Neural cell (in vitro differentiated cells): ENCODE data around the gene LPXN. TPM values are rescaled to one million over a fixed set of nuclear protein-coding genes. Genes with fewer than 3 reads are reported as not detected.

Experiments used
- H2AFZ ChIP-seq: fragments of 200-600, 300-800 bp; sonication (generic), shearing (Covaris generic); 2 replicates; pipeline ENCODE4 v1.6.0; 2014; ENCODE audit warnings: low read depth, mild to moderate bottlenecking, antibody characterized with exemption, low read length, moderate library complexity
- H3F3A ChIP-seq: fragments of 200-600 bp; shearing (Covaris generic); 2 replicates; pipeline ENCODE4 v1.6.1; 2016; ENCODE audit warnings: mild to moderate bottlenecking, moderate library complexity, mixed read lengths, antibody characterized with exemption, low read length; ENCODE audit not compliant: insufficient read depth, poor library complexity, severe bottlenecking
- H3K27ac ChIP-seq: fragments of 200-600, 300-800 bp; sonication (generic), shearing (Covaris generic); 2 replicates; pipeline ENCODE4 v1.5.1; 2014; ENCODE audit warnings: mild to moderate bottlenecking, low read length, moderate library complexity
- H3K27me3 ChIP-seq: fragments of 300-800, 200-600 bp; sonication (generic), shearing (Covaris generic); 2 replicates; pipeline ENCODE4 v1.6.0; 2014; ENCODE audit warnings: mild to moderate bottlenecking, low read depth, low read length, moderate library complexity; ENCODE audit not compliant: insufficient read depth
- H3K36me3 ChIP-seq: fragments of 300-800, 200-600 bp; sonication (generic), shearing (Covaris generic); 2 replicates; pipeline ENCODE4 v1.5.1; 2014; ENCODE audit warnings: mild to moderate bottlenecking, antibody characterized with exemption, low read length, moderate library complexity; ENCODE audit not compliant: insufficient read depth
- H3K4me2 ChIP-seq: fragments of 300-800, 200-600 bp; sonication (generic), shearing (Covaris generic); 2 replicates; pipeline ENCODE4 v1.6.0; 2014; ENCODE audit warnings: mild to moderate bottlenecking, low read length
- H3K4me3 ChIP-seq: fragments of 300-800, 200-600 bp; sonication (generic), shearing (Covaris generic); 2 replicates; pipeline ENCODE4 v1.5.1; 2014; ENCODE audit warnings: mild to moderate bottlenecking, low read length, moderate library complexity
- H3K79me2 ChIP-seq: fragments of 200-600 bp; shearing (Covaris generic); replicated peaks from 2 replicates; pipeline ENCODE4 v1.6.0; 2014; ENCODE audit warnings: mild to moderate bottlenecking, low read length, moderate library complexity; ENCODE audit not compliant: insufficient read depth
- H3K9ac ChIP-seq: fragments of 300-800, 200-600 bp; sonication (generic), shearing (Covaris generic); 2 replicates; pipeline ENCODE4 v1.6.1; 2016; ENCODE audit warnings: mild to moderate bottlenecking, low read length, mixed read lengths
- H3K9me2 ChIP-seq: fragments of 200-600 bp; shearing (Covaris generic); 2 replicates; pipeline ENCODE4 v1.6.1; 2016; ENCODE audit warnings: mild to moderate bottlenecking, low read length, mixed read lengths; ENCODE audit not compliant: insufficient read depth
- H3K9me3 ChIP-seq: fragments of 200-600, 300-800 bp; sonication (generic), shearing (Covaris generic); 2 replicates; pipeline ENCODE4 v1.6.1; 2016; ENCODE audit warnings: mild to moderate bottlenecking, mixed run types, low read length, moderate library complexity, mixed read lengths
- H4K20me1 ChIP-seq: fragments of 200-600 bp; shearing (Covaris generic); 2 replicates; pipeline ENCODE4 v1.6.1; 2016; ENCODE audit warnings: mild to moderate bottlenecking, mixed run types; ENCODE audit not compliant: insufficient read depth
- CTCF ChIP-seq: fragments of 450-650 bp; IDR thresholded peaks from 2 replicates; pipeline ENCODE4 v1.5.1; 2014; ENCODE audit warnings: antibody characterized with exemption, mild to moderate bottlenecking, moderate library complexity; ENCODE audit not compliant: poor library complexity, severe bottlenecking
- EP300 ChIP-seq: fragments of 450-650 bp; conservative IDR thresholded peaks from 2 replicates; pipeline ENCODE4 v1.6.1; 2014; ENCODE audit warnings: antibody characterized with exemption, mild to moderate bottlenecking, moderate library complexity; ENCODE audit not compliant: poor library complexity, severe bottlenecking
- EZH2 ChIP-seq: fragments of 200-600, 300-800 bp; shearing (Covaris generic), sonication (generic); IDR thresholded peaks from 2 replicates; pipeline ENCODE4 v1.6.1; 2014; ENCODE audit warnings: antibody characterized with exemption, low read length, borderline replicate concordance, mild to moderate bottlenecking; ENCODE audit not compliant: insufficient read depth, poor library complexity, severe bottlenecking
- MXI1 ChIP-seq: fragments of 450-650 bp; conservative IDR thresholded peaks from 2 replicates; pipeline ENCODE4 v1.6.1; 2014; ENCODE audit warnings: antibody characterized with exemption, mild to moderate bottlenecking; ENCODE audit not compliant: poor library complexity, severe bottlenecking
- POLR2AphosphoS5 ChIP-seq: IDR thresholded peaks from 2 replicates; pipeline ENCODE4 v1.6.1; 2012
- RAD21 ChIP-seq: fragments of 450-650 bp; conservative IDR thresholded peaks from 2 replicates; pipeline ENCODE4 v1.6.1; 2014; ENCODE audit warnings: antibody characterized with exemption, mild to moderate bottlenecking, moderate library complexity
- REST ChIP-seq: IDR thresholded peaks from 2 replicates; pipeline ENCODE4 v1.6.1; 2012; ENCODE audit warnings: borderline replicate concordance
- SMC3 ChIP-seq: fragments of 450-650 bp; conservative IDR thresholded peaks from 2 replicates; pipeline ENCODE4 v1.6.1; 2014; ENCODE audit warnings: antibody characterized with exemption, mild to moderate bottlenecking, moderate library complexity; ENCODE audit not compliant: poor library complexity
- TAF1 ChIP-seq: IDR thresholded peaks from 2 replicates; pipeline ENCODE4 v1.6.1; 2012; ENCODE audit warnings: low read depth
- polyA plus RNA-seq: library from polyadenylated mRNA; depleted of rRNA; stranded (reverse); fragments of >200 nt; gene quantifications from 2 replicates; pipeline ENCODE4 v1.2.3, GENCODE V29; 2014

LPXN gene
- polyA plus RNA-seq, 1 donor from 2014 or later, result 4.1 TPM

GRCh38 chr11:58561394-58562098 lies 14.1 kb downstream of the LPXN start:
- no peak overlapping the region for H3K27ac ChIP-seq

GRCh38 chr11:58560842-58561241 lies 14.8 kb downstream of the LPXN start:
- Histone ChIP-seq H3K9me2 (no peaks in the 10 kb centered on the region), H3K9ac (no peak overlapping the region), H3K36me3 (no peaks in the 10 kb centered on the region), H3K27ac (no peak overlapping the region), H3F3A (no peaks in the 10 kb centered on the region), H4K20me1 (no peaks in the 10 kb centered on the region), H3K9me3 (no peaks in the 10 kb centered on the region), H3K4me3 (peak overlapping the region; percentile 26), H3K79me2 (no peaks in the 10 kb centered on the region), H3K27me3 (no peaks in the 10 kb centered on the region), H3K4me2 (no peak overlapping the region), H2AFZ (no peak overlapping the region)
- TF ChIP-seq EZH2 (no peak), TAF1 (no peak), REST (no peak), RAD21 (no peak), POLR2AphosphoS5 (no peak), CTCF (no peak)

More at GRCh38 chr11:58561394-58562098, 14.1 kb downstream of the LPXN start:
- Histone ChIP-seq H3K79me2 (no peaks in the 10 kb centered on the region), H3K27me3 (no peaks in the 10 kb centered on the region), H4K20me1 (no peaks in the 10 kb centered on the region), H3K9ac (no peak overlapping the region), H3K9me2 (no peaks in the 10 kb centered on the region), H3K36me3 (no peaks in the 10 kb centered on the region), H3K4me3 (peak overlapping the region; percentile 26), H3K4me2 (no peak overlapping the region), H2AFZ (peak overlapping the region; percentile 3), H3F3A (no peaks in the 10 kb centered on the region), H3K9me3 (no peaks in the 10 kb centered on the region)
- no peak for TF ChIP-seq EP300
- no peak for TF ChIP-seq POLR2AphosphoS5
- no peak for TF ChIP-seq TAF1
- no peak for TF ChIP-seq RAD21
- no peak for TF ChIP-seq MXI1
- TF ChIP-seq CTCF, result no peak
- no peak for TF ChIP-seq REST
- no peak for TF ChIP-seq SMC3
- no peak for TF ChIP-seq EZH2
